ENCODE results near the gene GNPNAT1.

- no peak for TF ChIP-seq CTCF (conservative IDR thresholded peaks at IDR 0.05)
- no peak for TF ChIP-seq EZH2 (IDR thresholded peaks at IDR 0.05; ENCODE audit: low read depth)
Observed at GRCh38 chr14:52759145-52759544, 32.3 kb downstream of the GNPNAT1 start.

Measured in PC-9 (cell line).